Measurements from ENCODE around the gene TRAM2. TPM values are rescaled to one million over a fixed set of nuclear protein-coding genes. Genes with fewer than 3 reads are reported as not detected.

TRAM2 gene
- total and polyA plus RNA-seq, 2 of the 13 experiments (the other 11 are each of a cell fraction or from before 2014, with no cell fraction given), result 49.1 to 72.5 TPM

GRCh38 chr6:52598123-52598823 is 21.4 kb upstream of the TRAM2 start (continued):
- TF ChIP-seq RERE (CRISPR knock-in tag; IDR thresholded peaks at IDR 0.05; ENCODE audit: low read depth) (0 out of 2 replicates have a peak, but pooled peaks have one; percentile 36), STAG1 (CRISPR knock-in tag; IDR thresholded peaks at IDR 0.05) (peak; percentile 79), JARID2 (CRISPR knock-in tag; IDR thresholded peaks at IDR 0.05; ENCODE audit: insufficient replicate concordance) (no peak), MAF1 (CRISPR knock-in tag; IDR thresholded peaks at IDR 0.05; ENCODE audit: borderline replicate concordance) (no peak), HNRNPUL1 (IDR thresholded peaks at IDR 0.05; ENCODE audit: low read depth, low read length) (peak; percentile 97), THAP11 (CRISPR knock-in tag; IDR thresholded peaks at IDR 0.05) (peak; percentile 76), ZNF234 (CRISPR knock-in tag; conservative IDR thresholded peaks at IDR 0.05) (no peak), DR1 (CRISPR knock-in tag; IDR thresholded peaks at IDR 0.05) (peak; percentile 78; the same call in 1 of the 2 replicates), ZNF770 (CRISPR knock-in tag; IDR thresholded peaks at IDR 0.05) (peak; percentile 37; the same call in 1 of the 2 replicates), ZNF335 (CRISPR knock-in tag; IDR thresholded peaks at IDR 0.05) (peak; percentile 80), ZNF773 (CRISPR knock-in tag; IDR thresholded peaks at IDR 0.05; ENCODE audit: borderline replicate concordance) (no peak), RARG (CRISPR knock-in tag; IDR thresholded peaks at IDR 0.05; ENCODE audit: low read depth) (no peak), ATM (IDR thresholded peaks at IDR 0.05; ENCODE audit: borderline replicate concordance) (no peak), NFIC (IDR thresholded peaks at IDR 0.05; ENCODE audit: low read length) (peak; percentile 64), MED8 (CRISPR knock-in tag; IDR thresholded peaks at IDR 0.05; ENCODE audit: insufficient replicate concordance) (peak; percentile 56), ZBTB7A (CRISPR knock-in tag; IDR thresholded peaks at IDR 0.05) (no peak), MXD1 (CRISPR knock-in tag; IDR thresholded peaks at IDR 0.05) (no peak; the same call in 1 of the 2 replicates), ZMYM4 (CRISPR knock-in tag; IDR thresholded peaks at IDR 0.05) (peak; percentile 97), MBD4 (IDR thresholded peaks at IDR 0.05; ENCODE audit: borderline replicate concordance, low read length) (no peak), TAF1 (CRISPR knock-in tag; IDR thresholded peaks at IDR 0.05) (peak; percentile 68; the same call in 1 of the 2 replicates), RFX3 (CRISPR knock-in tag; IDR thresholded peaks at IDR 0.05) (0 out of 2 replicates have a peak, but pooled peaks have one; percentile 10), ZNF788 (CRISPR knock-in tag; IDR thresholded peaks at IDR 0.05; ENCODE audit: borderline replicate concordance) (peak; percentile 90)

Measured in HepG2 (cell line).